SKM-1 (cell line): Measurements from ENCODE around the gene KCNK13.
A peak's percentile ranks its signal among the peaks of the same experiment; 100 is the strongest.
"Not testable (repeated sequence)": the region's sequence is repeated elsewhere in the genome, so short reads cannot be mapped to it uniquely, and the experiment has no call there.

Experiments
- DNase-seq: peaks from one replicate; lab custom pipeline; 2025; ENCODE audit not compliant: unreplicated experiment; lab: John Stamatoyannopoulos, UW

Gene KCNK13

GRCh38 chr14:90060965-90061684, 669 bp upstream of the KCNK13 start:
- DNase-seq = no peak

- no peak for DNase-seq
Observed at GRCh38 chr14:90062127-90062794, 467 bp downstream of the KCNK13 start.

DNA sequence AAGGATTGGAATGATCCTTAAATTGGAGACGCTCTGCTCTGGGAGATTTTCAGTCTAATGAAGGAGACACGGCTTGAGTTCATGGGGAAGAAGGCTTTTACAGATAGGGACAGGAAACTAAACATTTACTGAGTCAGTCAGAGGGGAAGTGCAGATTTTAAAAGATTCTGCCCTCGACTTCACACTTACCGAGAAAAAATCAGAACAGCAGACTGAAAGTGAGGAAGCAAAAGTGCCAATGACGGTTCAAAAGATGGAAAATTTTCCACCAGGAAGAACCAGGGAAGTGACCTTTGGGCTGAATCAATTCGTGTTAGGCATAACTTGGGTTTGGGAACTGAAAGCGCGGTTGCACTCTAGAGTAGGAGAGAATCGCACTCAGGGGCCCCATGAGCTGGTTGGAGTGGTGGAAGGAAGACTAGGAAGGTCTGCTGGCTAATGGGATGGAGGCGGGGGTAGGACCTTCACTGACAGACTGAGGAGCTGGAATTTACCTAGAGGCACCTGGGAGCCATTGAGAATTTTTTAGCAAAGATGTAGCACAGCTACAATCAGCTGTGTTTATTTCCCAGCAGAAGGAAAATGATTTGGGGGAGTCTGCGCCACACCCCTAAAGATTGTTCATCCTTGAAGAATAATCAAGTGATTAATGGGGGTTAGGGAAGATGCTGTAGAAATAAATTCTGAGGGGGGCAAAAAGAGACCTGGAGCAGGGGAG, 1.2 kb downstream of the KCNK13 start:
- no peak for DNase-seq

DNA sequence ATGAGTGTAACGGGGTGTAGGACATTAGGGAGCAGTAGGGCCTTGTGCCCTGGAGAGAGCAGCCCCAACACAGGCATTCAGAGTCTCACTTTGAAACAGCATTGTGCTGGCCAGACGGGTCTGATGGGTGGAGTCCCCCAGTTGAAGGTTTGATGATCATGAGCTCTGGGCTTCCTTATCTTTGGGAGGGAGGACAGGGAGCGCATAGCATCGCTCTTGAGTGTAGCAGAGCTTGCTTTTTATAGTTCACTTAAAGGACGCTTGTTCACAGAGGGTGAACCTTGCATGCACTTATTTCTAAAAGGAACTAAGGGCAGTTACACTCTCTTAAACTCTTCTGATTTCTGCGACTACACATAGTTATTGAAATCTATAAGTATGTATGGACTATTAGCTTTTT, 10.6 kb downstream of the KCNK13 start:
- no peak for DNase-seq

DNA sequence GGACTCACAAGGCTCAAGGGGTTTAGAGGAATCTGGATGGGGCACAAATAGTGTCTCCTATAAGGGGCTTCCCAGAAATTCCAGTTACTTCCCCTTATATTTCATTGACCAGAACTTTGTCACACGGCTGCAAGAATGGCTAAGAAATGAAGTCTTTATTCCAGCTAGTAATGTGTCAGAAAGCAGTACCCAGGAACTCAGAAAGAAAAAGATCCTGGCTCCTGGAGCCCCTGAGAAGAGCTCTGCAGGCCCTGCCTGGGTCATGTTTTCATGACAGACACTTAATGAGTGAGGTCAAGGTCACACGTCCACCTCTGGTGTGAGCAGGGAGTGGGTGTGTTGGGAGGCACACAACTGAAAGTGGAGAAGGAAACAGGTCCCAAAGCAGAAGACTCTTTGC, 17.8 kb downstream of the KCNK13 start:
- DNase-seq = no peak

GRCh38 chr14:90087433-90087832, 25.6 kb downstream of the KCNK13 start:
- DNase-seq = peak; percentile 83

- no peak for DNase-seq
Observed at GRCh38 chr14:90088176-90088575, 26.4 kb downstream of the KCNK13 start.

DNA sequence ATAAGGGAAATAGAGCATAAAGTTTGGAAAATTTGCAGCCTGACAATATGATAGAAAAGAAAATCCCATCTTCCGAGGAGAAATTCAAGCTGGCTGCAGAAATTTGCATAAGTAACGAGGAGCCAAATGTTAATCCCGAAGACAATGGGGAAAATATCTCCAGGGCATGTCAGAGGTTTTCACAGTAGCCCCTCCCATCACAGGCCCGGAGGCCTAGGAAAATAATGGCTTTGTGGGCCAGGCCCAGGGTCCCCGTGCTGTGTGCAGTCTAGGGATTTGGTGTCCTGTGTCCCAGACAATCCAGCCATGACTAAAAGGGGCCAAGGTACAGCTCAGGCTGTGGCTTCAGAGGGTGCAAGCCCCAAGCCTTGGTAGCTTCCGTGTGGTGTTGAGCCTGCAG, 27.7 kb downstream of the KCNK13 start:
- not testable (repeated sequence) for DNase-seq

- DNase-seq = no peak
Observed at GRCh38 chr14:90091393-90091792, 29.6 kb downstream of the KCNK13 start.

DNA sequence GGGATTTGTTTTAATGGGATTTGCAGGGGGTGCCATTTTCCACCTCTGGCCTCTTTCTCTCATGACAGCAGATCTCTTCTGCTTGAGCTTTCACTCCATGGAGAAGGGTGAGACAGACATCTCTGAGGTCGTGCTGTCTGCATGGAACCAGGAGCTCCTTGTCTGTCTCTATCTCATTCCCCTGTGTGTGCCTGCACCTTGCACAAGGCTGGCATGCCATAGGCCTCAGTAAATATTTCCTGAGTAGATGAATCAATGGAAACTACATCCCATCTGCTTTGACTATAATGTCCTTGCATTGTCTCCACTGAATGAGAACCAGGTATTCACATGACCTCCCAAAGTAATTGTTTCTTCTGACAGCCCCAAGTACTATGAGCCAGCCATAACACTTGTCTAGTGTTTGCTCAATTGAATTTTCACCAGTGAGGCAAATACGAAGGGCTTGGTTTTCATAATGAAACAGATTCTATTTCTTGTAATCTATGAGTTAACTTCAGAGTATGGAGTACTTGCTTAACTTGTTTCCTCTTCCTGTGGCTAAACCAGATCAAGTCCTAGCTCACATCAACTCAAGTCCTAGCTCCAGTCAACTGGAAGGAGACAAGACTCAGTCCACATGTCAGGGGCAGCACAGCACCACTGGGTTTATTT, 32.3 kb downstream of the KCNK13 start:
- DNase-seq = no peak

- no peak for DNase-seq
Observed at GRCh38 chr14:90095096-90095495, 33.3 kb downstream of the KCNK13 start.

DNA sequence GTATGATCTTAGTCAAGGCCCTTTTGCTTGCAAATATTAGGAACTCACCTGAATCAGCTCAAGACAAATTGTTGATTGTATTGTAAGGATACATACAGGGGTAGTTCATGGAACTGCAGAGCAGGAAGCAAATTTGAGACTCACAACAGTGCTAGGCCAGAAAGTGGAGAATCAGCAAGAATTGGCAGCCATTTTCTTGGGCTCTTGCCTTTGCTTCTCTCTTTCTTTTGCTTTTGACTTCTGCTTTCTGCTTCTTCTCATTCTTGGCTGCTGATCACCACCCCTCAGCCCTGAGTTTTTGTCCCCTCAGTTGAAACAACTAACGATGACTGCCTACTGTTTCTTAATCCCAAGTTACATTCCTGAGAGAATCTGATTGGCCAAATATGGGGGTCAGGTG, 34.8 kb downstream of the KCNK13 start:
- no peak for DNase-seq

GRCh38 chr14:90103808-90104207, 42.0 kb downstream of the KCNK13 start:
- no peak for DNase-seq

DNA sequence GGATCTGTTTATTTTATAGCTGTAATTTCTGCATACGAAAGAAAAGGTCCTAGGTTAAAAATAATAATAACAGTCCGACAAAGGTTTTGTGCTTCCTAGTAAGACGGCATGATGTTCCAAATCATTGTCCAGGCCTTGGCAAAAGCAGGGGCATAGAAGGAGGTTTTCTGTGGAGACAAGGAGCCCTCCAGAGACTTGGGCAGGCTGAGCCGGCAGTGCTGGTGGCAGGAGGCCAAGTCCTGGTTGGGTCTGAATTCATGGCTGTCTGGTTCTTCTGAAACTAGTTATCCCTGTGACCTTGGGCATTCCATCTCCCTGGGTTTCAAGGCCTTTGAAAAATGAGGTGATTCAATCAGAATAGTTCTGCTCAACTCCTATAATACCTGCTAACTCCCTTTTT, 44.0 kb downstream of the KCNK13 start:
- DNase-seq = no peak

- DNase-seq = no peak
Observed at GRCh38 chr14:90107789-90108188, 46.0 kb downstream of the KCNK13 start.

DNA sequence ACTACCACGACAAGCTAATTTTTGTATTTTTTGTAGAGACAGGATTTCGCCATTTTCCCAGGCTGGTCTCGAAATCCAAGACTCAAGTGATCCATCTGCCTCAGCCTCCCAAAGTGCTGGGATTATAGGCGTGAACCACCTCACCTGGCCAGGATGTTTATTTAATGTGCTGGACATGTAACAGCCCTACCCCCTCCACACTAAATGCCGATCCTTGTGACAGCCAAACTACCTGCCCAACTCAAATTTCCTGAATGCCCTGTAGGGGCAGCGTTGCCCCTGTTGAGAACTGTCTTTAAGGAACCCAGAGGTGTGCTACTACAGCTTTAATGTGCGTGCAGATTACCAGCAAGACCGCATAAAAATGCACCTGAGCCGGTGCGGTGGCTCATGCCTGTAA, 48.1 kb downstream of the KCNK13 start:
- DNase-seq = no peak

- no peak for DNase-seq
Observed at GRCh38 chr14:90111895-90112534, 50.2 kb downstream of the KCNK13 start.

- no peak for DNase-seq
Observed at GRCh38 chr14:90114554-90114953, 52.8 kb downstream of the KCNK13 start.

GRCh38 chr14:90115780-90116179, 54.0 kb downstream of the KCNK13 start:
- DNase-seq = no peak

GRCh38 chr14:90116444-90116843, 54.6 kb downstream of the KCNK13 start:
- no peak for DNase-seq

DNA sequence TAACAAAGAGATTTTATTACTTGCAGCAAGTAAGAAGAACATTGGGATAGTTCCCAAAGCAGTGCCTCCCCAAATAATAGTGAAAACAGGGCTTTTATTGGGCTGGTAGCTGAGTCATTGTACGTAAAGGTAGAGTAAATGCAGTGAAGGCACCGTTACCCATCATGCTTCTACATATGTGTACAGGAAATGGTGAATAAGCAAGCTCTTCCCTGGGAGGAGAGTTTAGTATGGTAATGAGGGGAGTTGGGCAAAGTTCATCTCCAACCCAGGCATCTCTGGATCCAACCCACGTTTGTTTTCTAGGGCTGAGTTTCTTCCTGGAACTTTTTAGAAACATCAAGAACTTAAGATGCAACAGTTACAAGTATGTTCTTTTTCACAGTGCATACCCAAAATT, 56.2 kb downstream of the KCNK13 start:
- no peak for DNase-seq
